Measurements from ENCODE around the gene TMEM168.

TMEM168 gene

GRCh38 chr7:112791465-112792168 lies 1.4 kb upstream of the TMEM168 start:
- no peak for TF ChIP-seq CTCF (conservative IDR thresholded peaks at IDR 0.05; ENCODE audit: low read length)
- no peak overlapping the region for H3K4me3 ChIP-seq (ENCODE audit: low read length)
- DNase-seq (ENCODE audit: low read depth): no peak

DNA sequence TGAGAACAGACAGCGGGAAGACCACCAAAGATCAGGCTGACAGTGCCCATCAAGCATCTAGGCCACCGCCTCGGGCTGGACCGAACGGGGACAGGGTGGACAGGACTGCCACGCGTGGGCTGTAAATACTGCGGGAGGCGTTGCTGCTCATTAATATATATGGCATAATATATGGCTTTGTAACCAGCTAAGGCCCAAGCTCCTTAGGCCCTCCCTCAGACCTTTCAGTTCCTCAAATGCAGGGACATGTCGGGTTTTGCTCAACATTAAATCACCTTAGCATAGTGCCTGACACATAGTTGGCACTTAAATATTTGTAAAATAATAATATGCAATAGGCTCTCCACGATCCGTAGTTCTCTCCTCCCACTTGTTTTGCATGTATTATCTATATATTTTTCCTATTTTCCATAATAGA lies 402 bp upstream of the TMEM168 start:
- peak overlapping the region; percentile 96 for H3K4me3 ChIP-seq (ENCODE audit: low read length)
- no peak for DNase-seq (ENCODE audit: low read depth)
- no peak for TF ChIP-seq CTCF (conservative IDR thresholded peaks at IDR 0.05; ENCODE audit: low read length)

DNA sequence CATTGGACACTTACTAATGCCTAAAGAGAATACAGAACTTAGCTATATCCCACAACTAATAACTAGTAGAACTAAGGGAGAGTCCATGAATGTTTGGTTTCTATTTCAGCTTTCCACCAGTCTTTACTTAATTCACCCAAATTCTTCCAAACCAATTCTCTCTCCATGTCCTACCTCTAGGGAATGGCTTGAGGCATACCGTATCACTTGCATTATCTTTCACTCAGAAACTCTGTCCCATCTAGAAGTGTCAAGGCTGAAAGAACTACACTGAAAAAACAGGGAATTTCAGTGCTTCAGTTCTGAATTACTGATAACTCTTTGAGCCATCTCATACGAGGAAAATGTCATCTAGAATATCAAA lies 758 bp downstream of the TMEM168 start:
- no peak for DNase-seq (ENCODE audit: low read depth)
- TF ChIP-seq CTCF (conservative IDR thresholded peaks at IDR 0.05; ENCODE audit: low read length): no peak
- peak overlapping the region; percentile 96 for H3K4me3 ChIP-seq (ENCODE audit: low read length)

GRCh38 chr7:112788778-112789343 lies 1.3 kb downstream of the TMEM168 start:
- no peak for DNase-seq (ENCODE audit: low read depth)
- H3K4me3 ChIP-seq (ENCODE audit: low read length): peak overlapping the region; percentile 96
- TF ChIP-seq CTCF (conservative IDR thresholded peaks at IDR 0.05; ENCODE audit: low read length): no peak

DNA sequence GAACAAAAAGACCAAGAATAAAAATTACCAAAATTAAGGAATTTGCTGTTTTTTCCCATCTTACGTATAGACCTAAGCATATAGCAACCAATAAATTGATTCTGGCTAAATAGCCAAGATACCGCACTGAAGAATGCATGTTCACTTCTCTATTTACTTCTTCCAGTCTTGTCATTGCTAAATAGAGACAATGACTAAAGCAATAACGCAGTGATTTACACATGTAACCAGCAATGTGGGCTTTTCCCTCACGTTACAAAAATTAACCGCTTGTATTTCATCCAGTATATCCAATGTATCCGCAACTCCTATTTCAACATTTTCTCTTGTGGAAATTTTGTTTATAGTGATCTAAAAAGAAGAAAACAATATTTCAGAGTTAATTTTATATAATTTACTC lies 5.6 kb downstream of the TMEM168 start:
- no peak overlapping the region for H3K4me3 ChIP-seq (ENCODE audit: low read length)
- TF ChIP-seq CTCF (conservative IDR thresholded peaks at IDR 0.05; ENCODE audit: low read length): no peak
- no peak for DNase-seq (ENCODE audit: low read depth)

DNA sequence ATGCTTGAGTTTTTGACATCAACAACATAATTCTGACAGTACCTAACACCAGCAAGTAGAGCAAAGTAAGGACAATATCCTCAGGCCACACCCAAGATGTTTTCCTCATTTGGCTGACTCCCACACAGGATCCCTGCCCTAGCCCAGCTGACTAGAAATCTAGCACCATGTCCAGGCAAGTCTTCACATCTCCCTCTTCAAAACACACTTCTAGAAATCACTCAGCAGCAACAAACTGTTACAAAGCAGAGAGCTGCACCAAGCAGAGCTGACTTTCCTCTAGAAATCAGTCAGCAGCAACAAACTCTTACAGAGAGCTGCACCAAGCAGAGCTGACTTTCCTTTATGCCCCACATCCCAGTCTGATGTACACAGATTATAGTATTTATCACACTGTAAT lies 7.7 kb downstream of the TMEM168 start:
- TF ChIP-seq CTCF (conservative IDR thresholded peaks at IDR 0.05; ENCODE audit: low read length): no peak

GRCh38 chr7:112781558-112781957 lies 8.6 kb downstream of the TMEM168 start:
- DNase-seq (ENCODE audit: low read depth): no peak
- H3K4me3 ChIP-seq (ENCODE audit: low read length): no peak overlapping the region
- TF ChIP-seq CTCF (conservative IDR thresholded peaks at IDR 0.05; ENCODE audit: low read length): no peak

More for the DNA sequence above, 7.7 kb downstream of the TMEM168 start:
- H3K4me3 ChIP-seq (ENCODE audit: low read length): no peak overlapping the region
- no peak for DNase-seq (ENCODE audit: low read depth)

All from AG10803 (cell line).